ENCODE data around the gene DCAF17.
"Not testable (repeated sequence)": the region's sequence is repeated elsewhere in the genome, so short reads cannot be mapped to it uniquely, and the experiment has no call there.

Gene DCAF17

GRCh38 chr2:171523088-171524017 is 89.3 kb downstream of the DCAF17 start:
- peaks cover 41% of the 10 kb centered on the region for H3K79me2 ChIP-seq (ENCODE audit: control insufficient read depth, insufficient read depth, low read length, unreplicated experiment)
- H3K4me3 ChIP-seq (ENCODE audit: low read depth, low read length) = peak overlapping the region; percentile 92
- H3K27ac ChIP-seq (ENCODE audit: low read depth, low read length) = peak overlapping the region; percentile 56
- no peaks in the 10 kb centered on the region for H3K36me3 ChIP-seq (ENCODE audit: insufficient read depth, low read length)
- no peaks in the 10 kb centered on the region for H3K27me3 ChIP-seq (ENCODE audit: insufficient read depth, low read length)
- H3K4me1 ChIP-seq (ENCODE audit: control insufficient read depth, insufficient read depth, low read length, unreplicated experiment) = peaks cover 22% of the 10 kb centered on the region
- H2AFZ ChIP-seq (ENCODE audit: low read length, unreplicated experiment) = peak overlapping the region; percentile 63

GRCh38 chr2:171524018-171524401 is 90.0 kb downstream of the DCAF17 start:
- Histone ChIP-seq H3K79me2 (ENCODE audit: control insufficient read depth, insufficient read depth, low read length, unreplicated experiment) (peaks cover 47% of the 10 kb centered on the region), H3K4me3 (ENCODE audit: low read depth, low read length) (peak overlapping the region; percentile 92), H3K36me3 (ENCODE audit: insufficient read depth, low read length) (peaks cover 4% of the 10 kb centered on the region; the same call in 1 of the 2 replicates), H3K4me1 (ENCODE audit: control insufficient read depth, insufficient read depth, low read length, unreplicated experiment) (peaks cover 22% of the 10 kb centered on the region), H3K27ac (ENCODE audit: low read depth, low read length) (peak overlapping the region; percentile 56), H2AFZ (ENCODE audit: low read length, unreplicated experiment) (peak overlapping the region; percentile 63), H3K27me3 (ENCODE audit: insufficient read depth, low read length) (no peaks in the 10 kb centered on the region)

GRCh38 chr2:171529914-171530313 is 95.9 kb downstream of the DCAF17 start:
- Histone ChIP-seq H3K36me3 (ENCODE audit: insufficient read depth, low read length) (peaks cover 8% of the 10 kb centered on the region), H3K4me1 (ENCODE audit: control insufficient read depth, insufficient read depth, low read length, unreplicated experiment) (peaks cover 26% of the 10 kb centered on the region), H3K4me3 (ENCODE audit: low read depth, low read length) (no peak overlapping the region), H3K27me3 (ENCODE audit: insufficient read depth, low read length) (no peaks in the 10 kb centered on the region), H2AFZ (ENCODE audit: low read length, unreplicated experiment) (no peak overlapping the region), H3K27ac (ENCODE audit: low read depth, low read length) (no peak overlapping the region), H3K79me2 (ENCODE audit: control insufficient read depth, insufficient read depth, low read length, unreplicated experiment) (peaks cover 69% of the 10 kb centered on the region)

GRCh38 chr2:171530378-171530777 is 96.4 kb downstream of the DCAF17 start:
- Histone ChIP-seq H3K27ac (ENCODE audit: low read depth, low read length) (peak overlapping the region; percentile 81), H3K79me2 (ENCODE audit: control insufficient read depth, insufficient read depth, low read length, unreplicated experiment) (peaks cover 68% of the 10 kb centered on the region), H3K4me3 (ENCODE audit: low read depth, low read length) (peak overlapping the region; percentile 69; the same call in 1 of the 2 replicates), H3K4me1 (ENCODE audit: control insufficient read depth, insufficient read depth, low read length, unreplicated experiment) (peaks cover 21% of the 10 kb centered on the region), H2AFZ (ENCODE audit: low read length, unreplicated experiment) (no peak overlapping the region), H3K36me3 (ENCODE audit: insufficient read depth, low read length) (peaks cover 8% of the 10 kb centered on the region), H3K27me3 (ENCODE audit: insufficient read depth, low read length) (no peaks in the 10 kb centered on the region)

- peak overlapping the region; percentile 69 for H3K4me3 ChIP-seq (ENCODE audit: low read depth, low read length)
- H3K36me3 ChIP-seq (ENCODE audit: insufficient read depth, low read length); H3K27me3 ChIP-seq (ENCODE audit: insufficient read depth, low read length); H2AFZ ChIP-seq (ENCODE audit: low read length, unreplicated experiment): not testable (repeated sequence)
- H3K4me1 ChIP-seq (ENCODE audit: control insufficient read depth, insufficient read depth, low read length, unreplicated experiment) = peaks cover 20% of the 10 kb centered on the region
- H3K27ac ChIP-seq (ENCODE audit: low read depth, low read length) = peak overlapping the region; percentile 81
- H3K79me2 ChIP-seq (ENCODE audit: control insufficient read depth, insufficient read depth, low read length, unreplicated experiment) = peaks cover 64% of the 10 kb centered on the region
Measured at GRCh38 chr2:171530859-171531258, 96.8 kb downstream of the DCAF17 start.

- H2AFZ ChIP-seq (ENCODE audit: low read length, unreplicated experiment) = peak overlapping the region; percentile 82
Measured at GRCh38 chr2:171531291-171531690, 97.3 kb downstream of the DCAF17 start.

GRCh38 chr2:171531836-171532450 is 97.9 kb downstream of the DCAF17 start:
- H3K4me1 ChIP-seq (ENCODE audit: control insufficient read depth, insufficient read depth, low read length, unreplicated experiment) = peaks cover 20% of the 10 kb centered on the region
- peaks cover 65% of the 10 kb centered on the region for H3K79me2 ChIP-seq (ENCODE audit: control insufficient read depth, insufficient read depth, low read length, unreplicated experiment)
- H2AFZ ChIP-seq (ENCODE audit: low read length, unreplicated experiment) = peak overlapping the region; percentile 82
- H3K27me3 ChIP-seq (ENCODE audit: insufficient read depth, low read length) = no peaks in the 10 kb centered on the region
- H3K36me3 ChIP-seq (ENCODE audit: insufficient read depth, low read length) = peaks cover 8% of the 10 kb centered on the region
- H3K4me3 ChIP-seq (ENCODE audit: low read depth, low read length) = peak overlapping the region; percentile 69
- H3K27ac ChIP-seq (ENCODE audit: low read depth, low read length) = peak overlapping the region; percentile 81

More at GRCh38 chr2:171531291-171531690, 97.3 kb downstream of the DCAF17 start:
- Histone ChIP-seq H3K79me2 (ENCODE audit: control insufficient read depth, insufficient read depth, low read length, unreplicated experiment) (peaks cover 64% of the 10 kb centered on the region), H3K27ac (ENCODE audit: low read depth, low read length) (peak overlapping the region; percentile 81), H3K4me1 (ENCODE audit: control insufficient read depth, insufficient read depth, low read length, unreplicated experiment) (peaks cover 20% of the 10 kb centered on the region), H3K27me3 (ENCODE audit: insufficient read depth, low read length) (no peaks in the 10 kb centered on the region), H3K4me3 (ENCODE audit: low read depth, low read length) (peak overlapping the region; percentile 69), H3K36me3 (ENCODE audit: insufficient read depth, low read length) (peaks cover 8% of the 10 kb centered on the region)

- H3K27me3 ChIP-seq (ENCODE audit: insufficient read depth, low read length) = no peaks in the 10 kb centered on the region
- no peak overlapping the region for H3K27ac ChIP-seq (ENCODE audit: low read depth, low read length)
- H3K36me3 ChIP-seq (ENCODE audit: insufficient read depth, low read length) = peaks cover 8% of the 10 kb centered on the region
- H3K4me3 ChIP-seq (ENCODE audit: low read depth, low read length) = no peak overlapping the region
- no peak overlapping the region for H2AFZ ChIP-seq (ENCODE audit: low read length, unreplicated experiment)
- peaks cover 20% of the 10 kb centered on the region for H3K4me1 ChIP-seq (ENCODE audit: control insufficient read depth, insufficient read depth, low read length, unreplicated experiment)
- peaks cover 59% of the 10 kb centered on the region for H3K79me2 ChIP-seq (ENCODE audit: control insufficient read depth, insufficient read depth, low read length, unreplicated experiment)
Measured at GRCh38 chr2:171533331-171533730, 99.3 kb downstream of the DCAF17 start.
